Hindlimb muscle (tissue), 1 donor: ENCODE results near the gene ZSCAN29. TPM values are rescaled to one million over a fixed set of nuclear protein-coding genes. Genes with fewer than 3 reads are reported as not detected.

Experiments used
- DNase-seq: peaks from one replicate; pipeline ENCODE4 v3.0.0-alpha.2; 2013
- polyA plus RNA-seq: library from polyadenylated mRNA; unstranded; fragments of 120-200 nt; gene quantifications from one replicate; pipeline ENCODE4 v1.2.1, GENCODE V29; 2013; ENCODE audit not compliant: insufficient read length

The ZSCAN29 gene
- polyA plus RNA-seq, 1 donor = 16.5 TPM

GRCh38 chr15:43346305-43346704 lies 24.5 kb downstream of the ZSCAN29 start:
- no peak for DNase-seq

- DNase-seq = no peak
Measured at GRCh38 chr15:43330780-43331087, 40.1 kb downstream of the ZSCAN29 start.

- DNase-seq = peak; percentile 96
Measured at GRCh38 chr15:43329960-43330779, 40.7 kb downstream of the ZSCAN29 start, which contains the start of gene LCMT2. Gene LCMT2, minus strand, starts transcription at chr15:43330573. Its CDS starts 84 bp downstream, at chr15:43330489.

GRCh38 chr15:43329217-43329959 lies 41.5 kb downstream of the ZSCAN29 start:
- DNase-seq = peak; percentile 15

GRCh38 chr15:43325039-43325684 lies 45.7 kb downstream of the ZSCAN29 start:
- DNase-seq = no peak

GRCh38 chr15:43318990-43319771 lies 51.7 kb downstream of the ZSCAN29 start:
- DNase-seq = no peak

GRCh38 chr15:43317566-43318184 lies 53.2 kb downstream of the ZSCAN29 start:
- no peak for DNase-seq

- DNase-seq = no peak
Measured at GRCh38 chr15:43316971-43317346, 53.9 kb downstream of the ZSCAN29 start.

GRCh38 chr15:43316016-43316970 lies 54.5 kb downstream of the ZSCAN29 start:
- peak; percentile 26 for DNase-seq

GRCh38 chr15:43314171-43314570 lies 56.7 kb downstream of the ZSCAN29 start:
- no peak for DNase-seq

GRCh38 chr15:43312378-43312777 lies 58.5 kb downstream of the ZSCAN29 start:
- no peak for DNase-seq

Other genes starting within 250 kb of the ZSCAN29 start
- gene TMEM62, start 237.5 kb downstream of the ZSCAN29 start, polyA plus RNA-seq = 9.4 TPM
- gene CCNDBP1, start 185.6 kb downstream of the ZSCAN29 start, polyA plus RNA-seq = 39.9 TPM
- gene EPB42, start 150.0 kb downstream of the ZSCAN29 start, polyA plus RNA-seq = 2.5 TPM
- 0.08 TPM for gene TGM5, start 104.1 kb downstream of the ZSCAN29 start, polyA plus RNA-seq
- not detected for gene TGM7, start 68.8 kb downstream of the ZSCAN29 start, polyA plus RNA-seq
- gene LCMT2, start 40.5 kb downstream of the ZSCAN29 start, polyA plus RNA-seq = 6.1 TPM
- 13.7 TPM for gene TUBGCP4, start 58 bp upstream of the ZSCAN29 start, polyA plus RNA-seq
- 45.8 TPM for gene TP53BP1, start 122.1 kb upstream of the ZSCAN29 start, polyA plus RNA-seq
- 45.2 TPM for gene MAP1A, start 146.6 kb upstream of the ZSCAN29 start, polyA plus RNA-seq
- gene PPIP5K1, start 219.2 kb upstream of the ZSCAN29 start, polyA plus RNA-seq = 8.4 TPM
- not detected for gene CKMT1B, start 223.0 kb upstream of the ZSCAN29 start, polyA plus RNA-seq
- gene STRC, start 247.8 kb upstream of the ZSCAN29 start, polyA plus RNA-seq = 0.58 TPM